Measurements from ENCODE around the gene NBAS. TPM values are rescaled to one million over a fixed set of nuclear protein-coding genes. Genes with fewer than 3 reads are reported as not detected.

NBAS gene
- total RNA-seq, 4 donors from 2014 or later: 34.0 to 51.2 (median 41.9) TPM

DNA sequence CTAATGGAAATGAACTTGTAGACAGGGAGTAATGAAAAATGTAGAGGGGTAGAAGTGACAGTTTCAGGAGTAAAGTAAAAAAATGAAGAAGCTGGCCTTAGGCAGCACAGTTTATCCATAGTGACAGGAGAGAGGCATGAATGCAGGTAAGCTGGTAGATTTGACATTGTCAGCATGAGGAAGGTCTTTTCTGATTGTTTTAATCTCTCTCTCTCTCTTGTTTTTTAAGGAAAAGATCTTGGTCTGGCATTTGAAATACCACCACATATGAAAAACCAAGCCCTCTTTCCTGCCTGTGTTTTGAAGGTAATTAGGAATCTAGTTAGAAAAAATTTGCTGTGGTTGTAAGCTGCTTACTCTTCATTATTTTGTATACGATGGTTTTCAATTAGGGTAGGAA is 44.6 kb upstream of the NBAS start:
- TF ChIP-seq, protein P1, sequence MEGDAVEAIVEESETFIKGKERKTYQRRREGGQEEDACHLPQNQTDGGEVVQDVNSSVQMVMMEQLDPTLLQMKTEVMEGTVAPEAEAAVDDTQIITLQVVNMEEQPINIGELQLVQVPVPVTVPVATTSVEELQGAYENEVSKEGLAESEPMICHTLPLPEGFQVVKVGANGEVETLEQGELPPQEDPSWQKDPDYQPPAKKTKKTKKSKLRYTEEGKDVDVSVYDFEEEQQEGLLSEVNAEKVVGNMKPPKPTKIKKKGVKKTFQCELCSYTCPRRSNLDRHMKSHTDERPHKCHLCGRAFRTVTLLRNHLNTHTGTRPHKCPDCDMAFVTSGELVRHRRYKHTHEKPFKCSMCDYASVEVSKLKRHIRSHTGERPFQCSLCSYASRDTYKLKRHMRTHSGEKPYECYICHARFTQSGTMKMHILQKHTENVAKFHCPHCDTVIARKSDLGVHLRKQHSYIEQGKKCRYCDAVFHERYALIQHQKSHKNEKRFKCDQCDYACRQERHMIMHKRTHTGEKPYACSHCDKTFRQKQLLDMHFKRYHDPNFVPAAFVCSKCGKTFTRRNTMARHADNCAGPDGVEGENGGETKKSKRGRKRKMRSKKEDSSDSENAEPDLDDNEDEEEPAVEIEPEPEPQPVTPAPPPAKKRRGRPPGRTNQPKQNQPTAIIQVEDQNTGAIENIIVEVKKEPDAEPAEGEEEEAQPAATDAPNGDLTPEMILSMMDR (IDR thresholded peaks at IDR 0.05; ENCODE audit: low read depth): no peak

DNA sequence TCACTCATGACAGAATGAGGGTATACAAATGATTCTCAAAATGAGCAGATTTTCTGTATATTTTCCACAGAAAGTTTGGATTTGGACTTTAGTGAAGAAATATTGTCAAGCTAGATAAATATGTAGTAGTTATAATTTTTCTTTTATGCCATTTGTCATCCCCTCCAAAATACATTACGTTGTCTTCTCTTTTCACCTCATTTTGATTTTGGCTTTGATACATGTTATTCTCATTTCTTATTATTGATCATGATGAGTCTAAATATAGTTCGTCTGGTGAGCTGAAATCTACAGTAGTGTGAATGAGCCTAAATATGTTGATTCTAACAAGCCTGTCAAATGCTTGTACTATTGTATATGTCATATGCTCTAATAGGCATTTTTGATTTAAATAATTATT is 42.8 kb upstream of the NBAS start:
- TF ChIP-seq, protein P1 (IDR thresholded peaks at IDR 0.05; ENCODE audit: low read depth): no peak

DNA sequence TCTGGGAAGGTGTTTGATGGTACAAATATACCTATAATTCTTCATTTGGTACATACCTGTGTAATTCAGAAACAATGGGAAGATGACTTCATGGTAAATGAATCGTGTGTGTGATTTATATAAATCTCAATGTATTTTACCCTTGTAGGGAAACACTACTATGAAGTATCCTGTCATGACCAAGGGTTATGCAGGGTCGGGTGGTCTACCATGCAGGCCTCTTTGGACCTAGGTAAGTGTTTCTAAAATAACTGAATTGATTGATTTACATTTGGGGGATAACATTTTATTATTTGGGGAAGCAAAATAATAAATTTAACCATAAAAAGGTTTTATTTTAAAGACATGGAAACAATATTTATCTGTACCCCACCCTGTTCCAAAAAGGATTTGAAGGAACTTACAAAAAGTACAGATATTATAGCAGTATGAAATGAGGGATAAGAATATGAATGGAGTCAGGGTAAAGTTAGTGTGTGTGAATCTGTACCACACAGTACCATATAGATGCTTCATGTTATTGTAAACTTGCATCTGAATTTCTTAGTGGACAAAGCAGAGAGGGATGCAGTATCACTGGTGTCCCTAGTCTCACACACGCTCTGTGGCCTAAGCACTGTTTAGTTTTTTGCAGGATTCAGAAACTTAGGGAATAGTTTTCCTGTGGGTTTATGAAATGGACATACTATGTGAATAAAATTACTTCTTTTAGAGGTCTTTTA is 42.1 kb upstream of the NBAS start:
- TF ChIP-seq, protein P1 (IDR thresholded peaks at IDR 0.05; ENCODE audit: low read depth): no peak

DNA sequence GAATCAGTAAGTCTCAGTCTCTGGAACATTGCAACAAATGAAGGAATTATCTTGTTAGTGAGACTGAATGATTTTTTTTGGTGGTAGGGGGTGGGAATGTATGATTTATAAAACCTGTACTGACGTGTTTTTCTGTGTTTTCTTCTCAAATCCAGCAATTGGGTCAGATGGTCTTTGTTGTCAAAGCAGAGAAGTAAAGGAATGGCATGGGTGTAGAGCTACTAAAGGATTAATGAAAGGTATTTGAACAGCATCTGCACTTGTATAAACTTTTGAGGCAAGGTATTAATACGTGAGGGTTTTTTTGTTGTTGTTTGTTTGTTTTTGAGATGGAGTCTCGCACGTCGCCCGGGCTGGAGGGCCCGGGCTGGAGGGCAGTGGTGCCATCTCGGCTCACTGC is 41.3 kb upstream of the NBAS start:
- TF ChIP-seq, protein P1 (IDR thresholded peaks at IDR 0.05; ENCODE audit: low read depth): no peak

DNA sequence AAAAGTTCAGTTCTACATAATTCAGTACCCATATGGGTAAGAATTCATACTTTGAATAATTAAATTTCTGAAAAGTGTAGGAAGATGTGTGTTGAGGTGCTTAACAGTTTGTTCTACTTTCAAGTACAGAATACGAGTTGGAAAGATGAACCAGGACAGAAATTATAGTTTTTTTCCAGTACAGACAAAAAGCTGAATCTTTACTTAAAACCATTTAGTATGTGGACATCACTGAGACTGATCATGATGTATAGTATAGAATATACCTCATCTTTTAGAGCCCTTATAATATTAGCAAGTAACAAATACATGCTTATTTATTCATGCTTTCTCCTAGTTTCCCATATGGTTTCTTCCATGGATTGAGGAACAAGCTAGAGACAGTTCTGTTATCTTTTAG is 40.5 kb upstream of the NBAS start:
- TF ChIP-seq, protein P1 (IDR thresholded peaks at IDR 0.05; ENCODE audit: low read depth): no peak

DNA sequence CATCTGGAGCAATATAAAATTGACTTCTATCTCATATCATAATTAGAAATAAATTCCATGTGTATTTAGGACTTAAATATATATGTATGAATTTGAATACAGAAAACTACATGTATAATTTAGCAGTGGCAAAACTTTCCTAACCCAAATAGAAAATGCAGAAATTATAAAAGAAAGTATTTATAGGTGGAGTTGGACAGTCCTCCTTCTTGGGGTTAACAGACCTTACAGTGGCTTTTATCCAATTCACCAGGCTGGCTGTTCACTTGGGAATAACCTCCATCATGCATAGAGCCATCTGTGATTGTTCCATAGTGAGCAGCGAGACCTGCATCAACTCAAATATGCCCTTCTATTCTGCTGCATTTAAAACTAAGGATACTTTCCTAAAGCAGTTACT is 38.9 kb upstream of the NBAS start:
- TF ChIP-seq, protein P1 (IDR thresholded peaks at IDR 0.05; ENCODE audit: low read depth): no peak

DNA sequence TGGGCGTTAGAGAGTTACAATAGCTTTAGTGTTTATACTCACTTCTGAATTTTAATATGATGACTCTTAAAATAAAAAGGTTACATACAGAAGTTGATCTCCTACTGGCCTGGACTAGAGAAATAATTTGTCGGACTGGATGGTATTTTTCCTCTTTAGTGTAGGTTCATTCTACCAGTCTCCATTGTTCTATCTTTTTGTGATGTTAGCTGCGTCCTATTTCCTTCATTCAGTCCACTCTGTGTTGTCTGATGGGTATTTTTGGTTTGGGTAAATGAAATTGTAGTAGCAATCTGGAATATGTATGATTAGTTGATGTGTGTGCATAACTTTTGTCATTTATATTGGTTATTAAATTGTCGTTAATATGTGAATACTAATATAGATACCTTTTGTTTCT is 35.8 kb upstream of the NBAS start:
- TF ChIP-seq, protein P1 (IDR thresholded peaks at IDR 0.05; ENCODE audit: low read depth): no peak

Measured in subcutaneous adipose tissue (tissue), 4 donors.